GM18498 (cell line): ENCODE measurements around the gene INTS2.
"Not testable (repeated sequence)": the region's sequence is repeated elsewhere in the genome, so short reads cannot be mapped to it uniquely, and the experiment has no call there.

Experiments used
- ATAC-seq: cut with Tn5 transposase; IDR thresholded peaks from one replicate; pipeline ENCODE4 v1.9.1; 2021; ENCODE audit warnings: mild to moderate bottlenecking, moderate library complexity; ENCODE audit not compliant: unreplicated experiment

Gene INTS2

GRCh38 chr17:61848896-61849295, 78.9 kb downstream of the INTS2 start:
- no peak for ATAC-seq

GRCh38 chr17:61848247-61848646, 79.5 kb downstream of the INTS2 start:
- ATAC-seq = no peak

GRCh38 chr17:61847659-61848058, 80.1 kb downstream of the INTS2 start:
- ATAC-seq = no peak

GRCh38 chr17:61846761-61847375, 80.9 kb downstream of the INTS2 start:
- no peak for ATAC-seq

GRCh38 chr17:61846088-61846487, 81.7 kb downstream of the INTS2 start:
- no peak for ATAC-seq

- ATAC-seq = no peak
Measured at GRCh38 chr17:61843435-61843834, 84.3 kb downstream of the INTS2 start.

GRCh38 chr17:61842899-61843298, 84.9 kb downstream of the INTS2 start:
- no peak for ATAC-seq

- no peak for ATAC-seq
Measured at GRCh38 chr17:61839300-61839786, 88.4 kb downstream of the INTS2 start.

- no peak for ATAC-seq
Measured at GRCh38 chr17:61837175-61838051, 90.4 kb downstream of the INTS2 start.

GRCh38 chr17:61836266-61837174, 91.3 kb downstream of the INTS2 start:
- no peak for ATAC-seq

GRCh38 chr17:61835606-61836005, 92.2 kb downstream of the INTS2 start:
- no peak for ATAC-seq

GRCh38 chr17:61834610-61835009, 93.2 kb downstream of the INTS2 start:
- ATAC-seq = no peak

- no peak for ATAC-seq
Measured at GRCh38 chr17:61833536-61834193, 94.1 kb downstream of the INTS2 start.

- ATAC-seq = no peak
Measured at GRCh38 chr17:61832463-61832862, 95.3 kb downstream of the INTS2 start.

- no peak for ATAC-seq
Measured at GRCh38 chr17:61831099-61831498, 96.7 kb downstream of the INTS2 start.

GRCh38 chr17:61828694-61829093, 99.1 kb downstream of the INTS2 start:
- no peak for ATAC-seq

GRCh38 chr17:61827649-61828395, 100.0 kb downstream of the INTS2 start:
- ATAC-seq = no peak

- ATAC-seq = not testable (repeated sequence)
Measured at GRCh38 chr17:61826866-61827265, 100.9 kb downstream of the INTS2 start.

GRCh38 chr17:61826198-61826597, 101.6 kb downstream of the INTS2 start:
- not testable (repeated sequence) for ATAC-seq
